Measurements from ENCODE around the gene BABAM1.
"Not testable (repeated sequence)": the region's sequence is repeated elsewhere in the genome, so short reads cannot be mapped to it uniquely, and the experiment has no call there.

Gene BABAM1

DNA sequence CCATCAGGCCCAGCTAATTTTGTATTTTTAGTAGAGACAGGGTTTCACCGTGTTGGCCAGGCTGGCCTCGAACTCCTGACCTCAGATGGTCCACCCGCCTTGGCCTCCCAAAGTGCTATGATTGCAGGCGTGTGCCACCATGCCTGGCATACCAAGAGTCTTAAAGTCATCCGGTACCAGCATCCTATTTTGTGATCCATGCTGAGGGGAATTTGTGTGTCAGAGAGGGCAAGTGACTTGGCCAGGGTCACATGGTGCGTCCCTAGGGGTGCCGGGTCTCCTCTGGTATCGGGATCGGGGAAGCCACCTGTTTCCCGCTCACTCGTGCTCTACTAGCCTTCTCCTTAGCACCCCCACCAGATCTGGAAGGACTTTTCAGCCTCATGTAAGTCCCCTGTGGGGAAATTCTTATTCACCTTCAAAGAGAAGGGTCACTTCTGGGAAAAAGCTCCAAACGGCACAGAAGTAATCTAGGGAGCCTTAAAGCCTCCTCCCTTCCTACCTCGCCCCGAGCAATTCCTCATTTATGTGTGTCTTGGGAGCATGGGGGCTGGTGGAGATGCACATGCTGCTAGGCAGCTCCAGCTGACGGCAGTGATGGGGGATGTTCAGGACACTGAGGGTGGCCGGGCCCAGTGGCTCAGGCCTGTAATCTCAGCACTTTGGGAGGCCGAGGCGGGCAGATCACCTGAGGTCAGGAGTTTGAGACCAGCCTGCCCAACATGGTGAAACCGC is 8.4 kb downstream of the BABAM1 start:
- DNase-seq, result no peak

DNA sequence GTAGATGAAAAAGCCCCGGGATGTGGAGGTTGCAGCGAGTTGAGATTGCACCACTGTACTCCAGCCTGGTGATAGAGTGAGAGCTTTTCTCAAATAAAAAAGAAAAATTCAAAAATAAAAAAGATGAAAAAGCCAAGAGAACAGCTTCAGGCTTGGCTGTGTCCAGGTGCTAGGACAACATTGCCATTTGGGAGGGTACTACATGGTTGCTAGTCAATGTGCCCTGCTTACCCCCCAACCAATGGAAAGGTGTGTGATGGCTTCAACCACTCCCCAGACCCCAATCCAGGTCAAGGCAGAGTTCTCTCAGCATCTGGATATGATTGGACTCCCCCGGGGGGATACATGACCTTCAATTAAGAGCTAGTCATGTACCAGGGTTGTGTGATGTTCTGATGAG is 12.2 kb downstream of the BABAM1 start:
- DNase-seq, result no peak

DNA sequence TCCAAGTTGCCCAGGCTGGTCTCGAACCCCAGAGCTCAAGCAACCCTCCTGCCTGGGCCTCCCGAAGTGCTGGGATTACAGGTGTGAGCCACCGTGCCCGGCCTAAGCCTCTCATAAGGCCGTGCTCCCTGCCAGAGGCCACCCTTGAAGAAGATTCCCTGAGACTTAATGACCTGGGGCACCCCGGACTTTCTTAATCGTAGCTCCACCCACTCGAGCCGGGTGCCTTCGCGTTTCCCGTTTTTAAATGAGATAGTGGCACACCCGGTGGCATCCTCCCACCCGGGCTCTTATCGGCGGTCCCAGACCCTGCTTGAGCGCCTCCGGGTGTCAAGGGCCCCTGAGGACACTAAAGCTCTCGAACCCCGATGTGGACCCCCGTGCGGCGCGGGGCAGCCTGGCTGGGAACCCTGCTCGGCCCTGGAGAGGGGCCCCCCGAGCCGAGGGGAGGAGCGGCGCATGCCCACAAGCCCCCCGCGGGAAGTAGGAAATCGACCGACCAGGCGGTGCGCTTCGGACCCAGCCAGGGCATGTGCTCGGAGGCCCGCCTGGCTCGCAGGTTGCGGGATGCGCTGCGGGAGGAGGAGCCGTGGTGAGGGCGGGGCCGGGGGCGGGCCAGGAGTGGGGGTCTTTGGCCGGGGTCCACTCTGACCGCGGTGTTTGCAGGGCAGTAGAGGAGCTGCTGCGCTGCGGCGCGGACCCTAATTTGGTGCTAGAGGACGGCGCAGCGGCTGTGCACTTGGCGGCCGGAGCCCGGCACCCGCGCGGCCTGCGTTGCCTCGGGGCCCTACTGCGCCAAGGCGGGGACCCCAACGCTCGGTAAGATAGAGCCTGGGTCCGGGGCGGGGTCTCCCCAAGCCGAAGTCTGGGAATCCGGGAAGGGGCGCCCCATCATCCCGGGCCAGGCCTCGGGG is 14.4 kb downstream of the BABAM1 start, which contains the start of gene ANKLE1:
Gene ANKLE1, plus strand, starts transcription at position 511 of the 914 bp plus-strand sequence. Its CDS starts 20 bp downstream, at position 531.
- DNase-seq, result peak; percentile 66

DNA sequence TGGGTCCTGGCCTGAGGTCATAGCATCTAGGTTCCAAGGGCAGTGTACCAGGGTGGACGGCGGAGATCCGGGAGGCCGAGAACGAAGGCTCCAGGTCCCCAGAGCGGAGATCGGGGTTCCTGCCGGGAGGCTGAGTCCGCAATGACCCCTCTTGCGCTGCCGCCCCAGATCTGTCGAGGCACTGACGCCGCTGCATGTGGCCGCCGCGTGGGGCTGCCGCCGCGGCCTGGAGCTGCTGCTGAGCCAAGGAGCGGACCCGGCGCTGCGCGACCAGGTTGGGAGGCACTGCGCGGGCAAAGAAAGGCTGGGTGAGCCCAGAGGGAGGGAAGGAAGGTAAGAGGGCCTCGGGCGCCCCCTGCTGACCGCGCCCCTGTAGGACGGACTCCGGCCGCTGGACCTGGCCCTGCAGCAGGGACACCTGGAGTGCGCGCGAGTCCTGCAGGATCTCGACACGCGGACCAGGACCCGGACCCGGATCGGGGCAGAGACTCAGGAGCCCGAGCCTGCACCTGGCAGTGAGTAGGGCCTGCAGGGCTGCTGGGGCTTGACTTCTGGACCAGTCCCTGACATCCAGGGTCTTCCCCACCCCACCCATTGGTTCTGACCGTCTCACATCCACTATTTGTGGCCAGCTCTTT is 15.4 kb downstream of the BABAM1 start:
- peak; percentile 84 for DNase-seq

DNA sequence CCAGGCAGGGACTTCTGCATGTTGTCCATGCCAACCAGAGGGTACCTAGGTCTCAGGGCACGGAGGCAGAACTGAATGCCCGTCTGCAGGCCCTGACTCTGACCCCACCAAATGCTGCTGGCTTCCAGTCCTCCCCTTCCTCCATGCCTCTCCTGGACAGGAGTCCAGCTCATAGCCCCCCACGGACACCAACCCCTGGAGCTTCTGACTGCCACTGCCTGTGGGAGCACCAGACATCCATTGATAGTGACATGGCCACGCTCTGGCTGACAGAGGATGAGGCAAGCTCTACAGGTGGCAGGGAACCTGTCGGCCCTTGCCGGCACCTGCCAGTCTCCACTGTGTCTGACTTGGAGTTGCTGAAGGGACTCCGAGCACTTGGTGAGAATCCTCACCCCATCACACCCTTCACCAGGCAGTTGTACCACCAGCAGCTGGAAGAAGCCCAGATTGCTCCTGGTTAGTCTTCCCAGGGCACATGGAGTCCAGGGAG is 16.3 kb downstream of the BABAM1 start:
- DNase-seq, result no peak

DNA sequence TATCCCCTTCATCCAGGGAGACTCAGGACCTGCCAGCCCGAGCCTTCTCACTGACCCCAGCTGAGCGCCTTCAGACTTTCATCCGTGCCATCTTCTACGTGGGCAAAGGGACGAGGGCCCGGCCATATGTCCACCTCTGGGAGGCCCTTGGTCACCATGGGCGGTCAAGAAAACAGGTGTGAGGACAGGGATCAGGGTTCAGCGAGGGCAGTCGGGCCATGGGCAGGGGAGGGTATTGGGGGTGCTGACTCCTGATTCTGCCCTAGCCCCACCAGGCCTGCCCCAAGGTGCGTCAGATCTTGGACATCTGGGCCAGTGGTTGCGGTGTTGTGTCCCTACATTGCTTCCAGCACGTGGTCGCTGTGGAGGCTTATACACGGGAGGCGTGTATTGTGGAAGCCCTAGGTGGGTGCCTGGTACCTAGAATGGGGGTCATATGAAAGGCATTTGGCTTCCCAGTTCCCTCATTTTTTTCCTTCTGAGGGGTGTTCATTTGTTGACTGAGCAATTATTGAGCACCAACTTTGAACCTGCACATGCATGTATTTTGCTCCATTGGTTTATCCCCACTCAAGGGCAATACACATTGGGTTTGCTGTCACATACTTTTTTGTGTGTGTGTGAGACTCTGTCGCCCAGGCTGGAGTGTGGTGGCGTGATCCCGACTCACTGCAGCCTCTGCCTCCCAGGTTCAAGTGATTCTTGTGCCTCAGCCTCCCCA is 18.3 kb downstream of the BABAM1 start:
- no peak for DNase-seq

DNA sequence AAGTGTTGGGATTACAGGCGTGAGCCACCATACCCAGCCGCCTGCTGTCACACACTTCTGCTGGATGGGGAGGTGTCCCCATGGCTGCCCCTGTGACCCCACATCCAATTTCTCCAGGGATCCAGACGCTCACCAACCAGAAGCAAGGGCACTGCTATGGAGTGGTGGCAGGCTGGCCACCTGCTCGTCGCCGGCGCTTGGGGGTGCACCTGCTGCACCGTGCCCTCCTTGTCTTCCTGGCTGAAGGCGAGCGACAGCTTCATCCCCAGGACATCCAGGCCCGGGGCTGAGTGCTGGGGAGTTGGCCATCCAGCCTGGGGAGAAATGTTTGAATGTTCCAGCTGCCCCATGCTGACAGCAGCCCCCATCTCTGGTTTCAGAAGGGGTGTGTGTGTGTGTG is 19.0 kb downstream of the BABAM1 start:
- DNase-seq, result no peak

DNA sequence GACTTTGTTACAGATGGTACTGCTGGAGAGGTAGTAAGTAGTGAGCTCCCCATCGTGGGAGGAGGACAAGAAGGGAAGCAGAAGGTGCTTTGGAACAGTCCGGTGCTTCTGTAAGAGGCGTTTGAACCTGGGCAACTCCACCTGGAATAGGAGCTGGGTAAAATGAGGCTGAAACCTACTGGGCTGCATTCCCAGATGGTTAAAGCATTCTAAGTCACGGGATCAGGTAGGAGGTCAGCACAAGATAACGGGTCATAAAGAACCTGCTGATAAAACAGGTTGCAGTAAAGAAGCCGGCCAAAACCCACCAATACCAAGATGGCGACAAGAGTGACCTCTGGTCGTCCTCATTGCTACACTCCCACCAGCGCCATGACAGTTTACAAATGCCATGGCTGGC is 19.5 kb downstream of the BABAM1 start:
- DNase-seq, result no peak

DNA sequence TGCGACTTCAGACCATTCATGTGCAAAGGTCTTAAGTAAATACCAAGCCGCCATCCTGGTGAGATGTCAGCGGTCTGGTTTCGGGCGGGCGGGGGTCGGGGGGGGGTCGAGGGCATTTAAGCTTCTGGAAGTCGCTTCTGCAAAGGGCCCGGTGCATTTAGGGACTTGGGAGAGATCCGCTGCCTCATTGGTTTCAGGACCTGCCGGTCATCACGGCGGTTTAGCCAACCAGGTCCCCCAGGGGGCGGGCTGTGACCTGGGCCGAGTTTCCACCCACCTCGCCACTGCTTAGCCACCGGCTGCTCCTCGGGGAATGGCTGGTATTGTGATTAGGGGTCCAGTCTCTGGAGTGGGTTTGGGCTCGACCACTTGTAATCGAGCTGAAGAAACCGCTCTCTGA is 22.2 kb downstream of the BABAM1 start:
- peak; percentile 53 for DNase-seq

DNA sequence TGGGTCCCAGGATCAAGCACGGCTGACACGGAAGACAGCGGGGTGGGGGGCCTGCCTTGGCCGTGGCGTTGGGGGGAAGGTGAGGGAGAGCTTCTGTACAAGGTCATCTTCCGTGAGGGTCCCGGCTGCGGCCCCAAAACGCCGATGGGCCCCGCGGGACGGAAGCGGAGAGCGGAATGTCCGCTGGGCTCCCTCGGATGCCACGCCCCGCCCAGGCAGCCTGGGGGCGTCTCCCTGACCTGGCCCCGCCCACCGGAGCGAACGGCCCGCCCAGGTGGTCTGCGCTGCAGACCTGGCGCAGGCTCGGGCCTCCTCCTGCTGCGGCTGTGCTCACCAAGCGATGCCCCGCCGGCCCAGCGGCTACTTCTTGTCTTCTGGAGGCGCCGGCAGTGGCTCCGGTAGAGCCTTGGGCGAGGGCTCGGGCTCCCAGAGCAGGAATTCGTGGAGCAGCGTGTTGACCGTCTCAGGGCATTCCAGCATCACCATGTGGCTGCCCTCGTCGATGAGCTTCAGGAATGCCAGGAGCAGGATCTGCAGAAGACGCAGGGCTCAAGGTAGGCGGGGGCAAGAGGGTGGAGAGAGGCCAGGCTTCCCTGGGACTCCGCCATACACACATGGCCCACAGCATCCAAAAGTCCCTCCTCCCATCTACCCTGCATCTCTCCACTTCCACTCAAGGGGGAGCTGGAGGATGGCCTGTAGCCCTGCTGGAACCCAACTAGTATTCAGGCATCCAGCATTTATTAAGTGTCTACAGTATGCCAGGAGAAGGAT is 25.2 kb downstream of the BABAM1 start:
- DNase-seq, result peak; percentile 82

DNA sequence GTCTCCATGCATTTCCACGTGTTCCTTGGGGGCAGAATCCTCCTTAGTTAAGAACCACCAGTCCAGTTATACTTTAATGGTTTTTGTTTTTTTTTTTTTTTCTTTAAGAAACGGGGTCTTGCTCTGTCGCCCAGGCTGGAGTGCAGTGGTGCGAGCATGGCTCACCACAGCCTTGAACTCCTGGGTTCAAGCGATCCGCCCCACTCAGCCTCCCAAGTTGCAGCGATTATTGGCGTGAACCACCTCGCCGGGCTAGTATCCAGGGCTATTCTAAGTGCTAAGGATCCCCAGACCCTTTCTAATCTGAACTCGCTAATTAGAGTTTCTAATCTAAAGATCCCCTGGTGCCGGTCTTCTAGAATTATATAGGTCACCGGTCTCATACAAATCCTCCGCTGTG is 26.4 kb downstream of the BABAM1 start:
- DNase-seq, result no peak

DNA sequence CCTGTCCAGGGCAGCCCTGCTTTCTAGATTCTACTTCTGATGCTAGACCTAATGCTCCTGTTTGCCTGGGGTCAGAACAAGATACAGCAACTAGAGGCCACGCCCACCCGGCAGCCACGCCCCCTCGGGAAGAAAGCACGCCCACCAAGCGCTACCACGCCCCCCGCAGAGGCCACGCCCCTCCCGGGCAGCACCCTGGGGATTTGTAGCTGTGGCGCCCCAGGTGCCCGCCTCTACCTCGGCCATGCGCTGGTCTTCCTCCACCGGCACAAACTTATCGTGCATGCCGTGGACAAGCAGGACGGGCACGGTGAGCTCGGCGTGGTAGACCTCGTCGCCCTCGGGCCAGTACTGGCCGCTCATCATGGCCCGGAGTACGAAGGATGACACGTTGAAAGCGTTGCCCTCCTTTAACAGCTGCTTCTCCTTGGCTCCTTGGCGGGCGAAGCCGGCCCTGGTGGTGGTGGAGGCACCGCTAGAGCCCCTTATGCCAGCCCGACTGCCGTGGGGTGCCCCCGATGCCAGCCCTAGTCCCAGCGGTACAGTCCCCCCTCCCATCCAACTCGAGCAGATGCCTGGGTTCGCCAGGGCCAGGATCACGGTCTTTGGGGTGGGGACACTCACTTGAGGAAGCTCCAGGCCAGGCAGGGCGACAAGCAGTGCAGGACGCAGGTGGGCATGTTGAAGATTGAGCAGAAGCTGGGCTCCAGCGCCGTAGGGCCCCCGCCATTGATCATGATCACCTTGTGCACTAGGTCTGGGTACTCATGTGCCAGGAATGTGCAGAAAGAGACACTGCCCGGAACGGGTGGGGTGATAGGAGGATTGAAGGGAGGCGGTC is 27.0 kb downstream of the BABAM1 start:
- peak; percentile 59 for DNase-seq

DNA sequence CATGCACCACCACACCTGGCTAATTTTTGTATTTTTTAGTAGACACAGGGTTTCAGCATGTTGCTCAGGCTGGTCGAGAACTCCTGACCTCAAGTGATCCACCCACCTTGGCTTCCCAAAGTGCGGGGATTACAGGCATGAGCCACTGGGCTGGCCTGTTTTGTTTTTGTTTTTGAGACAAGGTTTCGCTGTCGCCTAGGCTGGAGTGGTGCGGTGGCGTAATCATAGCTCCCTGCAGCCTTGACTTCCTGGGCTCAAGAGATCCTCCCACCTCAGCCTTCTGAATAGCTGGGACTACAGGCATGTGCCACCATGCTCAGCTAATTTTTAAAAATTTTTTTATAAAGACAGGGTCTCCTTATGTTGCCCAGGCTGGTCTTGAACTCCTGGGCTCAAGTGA is 28.3 kb downstream of the BABAM1 start:
- not testable (repeated sequence) for DNase-seq

DNA sequence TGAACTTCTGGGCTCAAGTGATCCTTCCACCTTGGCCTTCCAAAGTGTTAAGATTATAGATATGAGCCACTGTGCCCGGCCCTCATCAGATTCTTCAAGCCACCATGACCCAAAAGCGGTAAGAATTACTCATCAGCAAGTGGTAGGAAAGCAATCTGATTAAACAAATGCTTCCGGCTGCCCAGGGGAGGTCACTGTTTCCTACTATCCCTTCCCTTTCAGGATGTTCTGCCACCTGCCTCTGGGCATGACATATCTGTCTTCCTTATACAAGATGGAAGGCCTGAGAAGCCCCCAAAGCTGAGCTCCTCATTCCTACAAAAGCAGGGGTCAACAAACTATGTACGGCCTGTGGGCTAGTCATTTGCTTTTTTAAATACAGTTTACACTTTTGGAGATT is 29.0 kb downstream of the BABAM1 start:
- no peak for DNase-seq

DNA sequence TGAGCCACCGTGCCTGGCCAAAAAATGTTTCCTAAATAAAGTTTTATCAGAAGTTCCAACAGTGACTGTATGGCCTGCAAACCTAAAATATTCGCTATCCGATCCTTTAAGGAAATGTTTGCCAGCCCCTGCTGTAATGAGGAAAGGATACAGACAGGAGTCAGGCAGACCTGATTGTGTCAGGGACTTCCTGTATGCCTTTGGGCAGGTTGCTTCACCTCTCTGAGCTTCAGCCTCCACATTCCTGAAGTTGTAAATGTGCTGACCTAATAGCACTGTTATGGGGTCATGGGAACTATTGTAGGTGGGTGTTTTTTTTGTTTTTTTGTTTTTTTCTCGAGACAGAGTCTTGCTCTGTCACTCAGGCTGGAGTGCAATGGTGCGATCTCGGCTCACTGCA is 29.7 kb downstream of the BABAM1 start:
- no peak for DNase-seq

DNA sequence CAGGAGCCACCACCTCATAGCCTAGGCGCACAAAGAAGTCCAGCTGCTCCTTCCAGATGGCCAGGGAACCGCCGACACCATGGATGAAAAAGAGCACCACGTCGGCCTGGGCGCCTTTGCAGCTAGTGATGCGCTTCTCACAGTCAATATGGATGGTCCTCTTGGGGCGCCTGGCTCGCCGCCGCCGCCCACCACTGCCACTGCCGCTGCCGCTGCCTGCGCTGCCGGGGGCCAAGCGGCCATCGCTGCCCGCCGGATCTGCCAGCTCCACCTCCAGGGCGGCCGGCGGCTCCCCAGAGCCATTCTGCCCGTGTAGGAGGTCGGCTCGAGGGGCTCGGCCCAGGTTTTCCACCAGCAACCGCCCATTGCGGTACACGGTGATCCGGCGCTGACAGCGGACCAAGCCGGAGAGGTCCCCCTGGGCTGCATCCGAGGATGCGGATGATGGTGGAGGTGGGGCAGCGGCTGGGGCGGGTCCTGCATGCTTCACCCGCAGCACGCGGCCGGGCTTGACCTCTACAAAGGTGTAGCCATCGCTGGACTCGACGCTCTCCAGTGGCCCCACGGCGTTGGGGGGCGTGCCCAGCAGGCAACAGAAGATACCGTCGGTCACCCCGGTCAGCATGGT is 33.9 kb downstream of the BABAM1 start:
- no peak for DNase-seq

DNA sequence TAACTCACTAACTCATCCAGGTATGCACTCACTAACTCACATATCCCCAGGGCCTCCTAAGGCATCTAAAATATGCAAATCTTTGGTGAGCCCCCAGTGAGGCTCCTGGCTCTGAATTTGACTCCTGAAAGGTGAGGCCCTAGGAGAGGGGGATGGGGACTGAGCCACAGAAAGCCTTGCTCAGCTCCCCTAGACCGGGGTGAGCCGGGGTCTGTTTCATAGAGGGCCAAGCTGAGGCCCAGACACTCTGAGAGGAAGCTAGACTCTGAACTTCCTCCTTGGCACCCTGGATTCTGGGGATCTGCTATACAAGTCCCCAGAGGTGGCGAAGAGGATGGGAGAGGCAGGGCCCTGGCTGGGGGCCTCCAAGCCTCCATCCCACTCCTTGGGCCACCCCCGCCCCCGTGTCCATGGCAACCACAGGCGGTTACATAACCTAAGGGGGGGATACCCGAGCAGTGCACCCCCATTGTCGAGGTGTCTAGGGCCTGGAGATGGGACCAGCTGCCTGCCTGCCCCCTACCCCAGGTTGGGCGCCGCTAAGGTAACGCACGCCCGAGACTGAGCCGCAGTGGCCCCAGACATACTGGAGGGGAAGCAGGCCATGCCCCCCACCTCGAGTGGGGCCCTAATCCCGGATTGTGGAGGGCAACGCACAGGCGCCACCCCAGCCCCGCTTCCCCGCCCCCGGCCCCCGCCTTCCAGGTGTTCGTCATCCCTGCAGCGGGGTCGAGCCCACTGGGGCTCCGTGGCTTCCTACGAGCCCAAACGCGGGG is 35.3 kb downstream of the BABAM1 start:
- DNase-seq, result no peak

DNA sequence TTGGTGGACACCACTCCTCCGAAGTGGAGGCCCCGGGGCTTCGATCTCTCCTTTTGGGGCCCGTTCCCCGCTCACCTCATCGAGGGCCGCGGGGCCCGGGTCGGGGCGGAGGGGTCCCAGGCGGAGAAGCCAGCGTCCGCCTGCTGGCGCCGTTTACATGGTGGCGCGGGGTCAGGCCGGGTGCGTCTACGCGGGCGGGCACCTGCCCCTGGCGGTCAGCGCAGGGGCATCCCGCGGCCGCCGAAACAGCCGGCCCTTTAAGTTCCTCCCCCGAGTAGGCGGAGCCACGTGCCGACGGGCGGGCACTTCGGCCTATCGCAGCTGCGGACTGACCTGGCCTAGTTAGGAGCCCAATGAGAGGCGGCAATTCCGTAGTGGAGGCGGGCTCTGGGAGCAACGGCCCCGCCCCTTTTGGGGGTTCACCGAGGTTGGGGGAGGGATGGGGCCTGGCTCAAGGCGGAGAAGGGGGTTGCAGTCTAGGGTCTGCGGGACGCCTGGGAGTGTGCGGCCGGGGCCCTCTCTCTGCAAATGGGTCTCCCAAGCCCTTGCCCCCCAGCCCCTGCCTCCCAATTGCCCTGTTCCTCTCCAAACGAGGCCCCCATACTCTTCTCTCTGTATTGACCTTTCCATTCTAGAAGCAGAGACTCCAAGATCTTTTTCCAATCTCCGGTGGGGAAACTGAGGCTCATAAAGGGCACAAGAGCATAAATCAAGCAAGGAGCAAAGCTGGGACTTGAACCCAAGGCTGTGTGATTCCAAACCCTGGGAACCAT is 36.1 kb downstream of the BABAM1 start, which contains the start of gene ABHD8:
Gene ABHD8, minus strand, starts transcription at position 259 of the 773 bp plus-strand sequence. CDS start 1,809 bp downstream, outside the sequence.
- peak; percentile 94 for DNase-seq

DNA sequence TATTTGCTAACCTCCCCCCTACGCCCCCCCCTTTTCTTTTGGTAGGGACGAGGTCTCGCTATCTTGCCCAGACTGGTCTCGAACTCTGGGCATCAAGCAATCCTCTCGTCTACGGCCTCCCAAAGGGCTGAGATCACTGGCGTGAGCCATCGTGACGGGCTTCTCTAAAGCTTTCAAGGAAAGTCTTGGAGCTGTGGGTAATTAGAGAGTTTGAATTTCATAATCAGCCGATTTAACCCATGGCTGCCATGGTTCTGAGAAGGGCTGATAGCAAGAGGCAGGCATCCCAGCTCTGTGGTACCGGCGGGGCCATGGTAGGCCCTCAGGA is 36.7 kb downstream of the BABAM1 start:
- no peak for DNase-seq
